Natural killer cell (primary cell): ENCODE results near the gene COQ8A. TPM values are rescaled to one million over a fixed set of nuclear protein-coding genes. Genes with fewer than 3 reads are reported as not detected.

Experiments used
- ATAC-seq, 3 donors: fragments of 150-1000 bp in 2 of 3; fragments of 200-7000 bp in 1 of 3; cut with Tn5 transposase; 1 replicate in 1 of 3; 2 replicates in 2 of 3; pipeline ENCODE4 v1.10.0; 2021; ENCODE audit warnings: mild to moderate bottlenecking in 2 of 3, moderate library complexity in 2 of 3
- DNase-seq, 2 donors: peaks; one replicate each; pipeline versions ENCODE4 v3.0.0 to v3.0.0-alpha.2; 2013 to 2021; ENCODE audit warnings: mixed read lengths in 1 of 2
- H3K27ac ChIP-seq: one replicate; pipeline ENCODE4 v1.5.1; 2013; ENCODE audit warnings: mild to moderate bottlenecking, low read length
- H3K27me3 ChIP-seq: one replicate; pipeline ENCODE4 v1.6.1; 2013; ENCODE audit warnings: low read length; ENCODE audit not compliant: control insufficient read depth, insufficient read depth
- H3K36me3 ChIP-seq: one replicate; pipeline ENCODE4 v1.6.1; 2013; ENCODE audit warnings: low read length; ENCODE audit not compliant: control insufficient read depth, insufficient read depth
- H3K4me1 ChIP-seq: one replicate; pipeline ENCODE4 v1.6.1; 2013; ENCODE audit warnings: low read length; ENCODE audit not compliant: control insufficient read depth, insufficient read depth
- H3K4me3 ChIP-seq: one replicate; pipeline ENCODE4 v1.5.1; 2013; ENCODE audit warnings: low read length
- H3K9me3 ChIP-seq: one replicate; pipeline ENCODE4 v1.6.1; 2013; ENCODE audit warnings: low read length; ENCODE audit not compliant: control insufficient read depth, insufficient read depth
- H3K27ac Mint-ChIP-seq, 2 donors: one replicate each; pipeline ENCODE4 v1.8.0; 2022; ENCODE audit warnings: mild to moderate bottlenecking in 2 of 2, mixed read lengths in 2 of 2, moderate library complexity in 1 of 2
- H3K27me3 Mint-ChIP-seq, 2 donors: one replicate each; pipeline ENCODE4 v1.8.0; 2022; ENCODE audit warnings: low read depth in 2 of 2, mixed read lengths in 2 of 2
- H3K36me3 Mint-ChIP-seq: one replicate; pipeline ENCODE4 v1.8.0; 2022; ENCODE audit warnings: mixed read lengths
- H3K4me1 Mint-ChIP-seq, 2 donors: one replicate each; pipeline ENCODE4 v1.8.0; 2022; ENCODE audit warnings: mixed read lengths in 2 of 2
- H3K4me3 Mint-ChIP-seq: one replicate; pipeline ENCODE4 v1.8.0; 2022; ENCODE audit warnings: mild to moderate bottlenecking, moderate library complexity, mixed read lengths
- H3K9me3 Mint-ChIP-seq, 2 donors: one replicate each; pipeline ENCODE4 v1.8.0; 2022; ENCODE audit warnings: mixed read lengths in 2 of 2
- WGBS: methylation state at CpG from one replicate; pipeline ENCODE4 v1.1.7; 2013; ENCODE audit warnings: missing lambda C conversion rate; ENCODE audit not compliant: insufficient coverage; 5-methylcytosine and 5-hydroxymethylcytosine counted together
- intact Hi-C: fragments of 100-400 bp; cut with micrococcal nuclease; formaldehyde crosslinking; loops from one replicate; pipeline ENCODE4 v1.14.2; 2022
- total RNA-seq, 4 donors: library from RNA; stranded (reverse); fragments of 120-200 nt in 1 of 4; gene quantifications; one replicate each; pipeline versions ENCODE4 v1.2.3 to v1.2.4, GENCODE V29; 2013 to 2022
- TF ChIP-seq, protein P1 (sequence below): fragments of 200-600 bp; IDR thresholded peaks from one replicate; pipeline ENCODE4 v1.8.0; 2022; ENCODE audit warnings: antibody characterized with exemption

COQ8A gene
- total RNA-seq, 3 donors from 2014 or later (not counting 1 experiment from before 2014, with no cell fraction given) = 42.9 to 59.7 (median 56.2) TPM

DNA sequence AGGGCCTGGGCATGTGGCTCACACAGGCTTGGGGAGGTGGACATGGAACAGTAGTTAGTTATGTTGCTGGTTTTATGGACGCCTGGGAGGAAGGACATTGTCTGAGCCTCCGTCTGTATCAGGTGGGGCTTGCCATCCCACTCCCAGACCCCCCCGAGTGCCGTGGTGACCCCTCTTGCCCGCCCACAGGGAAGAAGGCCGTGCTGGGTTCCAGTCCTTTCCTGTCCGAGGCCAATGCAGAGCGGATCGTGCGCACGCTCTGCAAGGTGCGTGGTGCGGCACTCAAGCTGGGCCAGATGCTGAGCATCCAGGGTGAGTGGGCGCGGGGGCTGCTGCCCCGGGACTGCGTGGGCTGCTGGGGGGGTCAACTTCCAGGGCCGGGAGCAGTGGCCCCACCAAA, 41.7 kb downstream of the COQ8A start:
- Mint-ChIP-seq H3K36me3 (no peaks in the 10 kb centered on the region), H3K4me1 (no peaks in the 10 kb centered on the region), H3K4me3 (no peak overlapping the region), H3K9me3 (no peaks in the 10 kb centered on the region), H3K27me3 (no peaks in the 10 kb centered on the region), H3K27ac (no peak overlapping the region)
- Histone ChIP-seq H3K4me3 (no peak overlapping the region), H3K4me1 (no peaks in the 10 kb centered on the region), H3K27ac (no peak overlapping the region), H3K27me3 (no peaks in the 10 kb centered on the region), H3K9me3 (no peaks in the 10 kb centered on the region), H3K36me3 (peaks cover 34% of the 10 kb centered on the region)
- ATAC-seq (no peak), DNase-seq (no peak)
- intact Hi-C loops = no loop called here
- WGBS = 96% methylated on average over 18 of the region's 18 CpGs
- TF ChIP-seq, protein P1, sequence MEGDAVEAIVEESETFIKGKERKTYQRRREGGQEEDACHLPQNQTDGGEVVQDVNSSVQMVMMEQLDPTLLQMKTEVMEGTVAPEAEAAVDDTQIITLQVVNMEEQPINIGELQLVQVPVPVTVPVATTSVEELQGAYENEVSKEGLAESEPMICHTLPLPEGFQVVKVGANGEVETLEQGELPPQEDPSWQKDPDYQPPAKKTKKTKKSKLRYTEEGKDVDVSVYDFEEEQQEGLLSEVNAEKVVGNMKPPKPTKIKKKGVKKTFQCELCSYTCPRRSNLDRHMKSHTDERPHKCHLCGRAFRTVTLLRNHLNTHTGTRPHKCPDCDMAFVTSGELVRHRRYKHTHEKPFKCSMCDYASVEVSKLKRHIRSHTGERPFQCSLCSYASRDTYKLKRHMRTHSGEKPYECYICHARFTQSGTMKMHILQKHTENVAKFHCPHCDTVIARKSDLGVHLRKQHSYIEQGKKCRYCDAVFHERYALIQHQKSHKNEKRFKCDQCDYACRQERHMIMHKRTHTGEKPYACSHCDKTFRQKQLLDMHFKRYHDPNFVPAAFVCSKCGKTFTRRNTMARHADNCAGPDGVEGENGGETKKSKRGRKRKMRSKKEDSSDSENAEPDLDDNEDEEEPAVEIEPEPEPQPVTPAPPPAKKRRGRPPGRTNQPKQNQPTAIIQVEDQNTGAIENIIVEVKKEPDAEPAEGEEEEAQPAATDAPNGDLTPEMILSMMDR = no peak

DNA sequence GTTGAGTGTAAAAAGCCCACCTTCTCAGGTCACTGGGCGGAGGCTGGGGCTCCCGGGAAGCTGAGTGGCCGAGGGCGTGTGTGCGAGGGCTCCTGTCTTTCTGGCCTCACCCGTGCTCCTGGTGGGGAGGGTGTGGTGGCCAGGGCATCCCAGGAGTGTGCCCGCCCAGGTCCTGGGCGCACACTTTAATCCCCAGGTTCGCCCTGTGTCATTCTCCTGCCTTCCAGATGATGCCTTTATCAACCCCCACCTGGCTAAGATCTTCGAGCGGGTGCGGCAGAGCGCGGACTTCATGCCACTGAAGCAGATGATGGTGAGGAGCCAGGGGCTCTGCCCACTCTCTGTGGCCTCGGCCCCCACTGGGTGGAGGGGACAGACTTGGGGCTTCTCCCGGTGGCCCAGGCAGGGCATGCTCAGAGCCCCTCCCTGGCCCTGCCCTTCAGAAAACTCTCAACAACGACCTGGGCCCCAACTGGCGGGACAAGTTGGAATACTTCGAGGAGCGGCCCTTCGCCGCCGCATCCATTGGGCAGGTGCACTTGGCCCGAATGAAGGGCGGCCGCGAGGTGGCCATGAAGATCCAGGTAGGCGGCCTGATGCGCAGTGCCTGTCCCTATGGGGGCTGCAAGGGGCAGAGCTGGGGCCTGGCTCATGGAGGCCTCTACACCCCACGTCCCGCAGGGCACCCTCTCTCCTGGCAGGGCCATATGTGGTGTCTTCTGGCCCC, 42.5 kb downstream of the COQ8A start:
- H3K4me3 Mint-ChIP-seq = no peak overlapping the region
- H3K36me3 Mint-ChIP-seq = no peaks in the 10 kb centered on the region
- peaks cover 34% of the 10 kb centered on the region for H3K36me3 ChIP-seq
- TF ChIP-seq, protein P1 = no peak
- intact Hi-C loops = no loop called here
- no peaks in the 10 kb centered on the region for H3K4me1 Mint-ChIP-seq
- no peaks in the 10 kb centered on the region for H3K27me3 ChIP-seq
- H3K9me3 Mint-ChIP-seq = no peaks in the 10 kb centered on the region
- H3K4me3 ChIP-seq = no peak overlapping the region
- no peaks in the 10 kb centered on the region for H3K9me3 ChIP-seq
- no peaks in the 10 kb centered on the region for H3K27me3 Mint-ChIP-seq
- H3K27ac ChIP-seq = no peak overlapping the region
- DNase-seq = no peak
- H3K4me1 ChIP-seq = no peaks in the 10 kb centered on the region
- no peak for ATAC-seq
- H3K27ac Mint-ChIP-seq = no peak overlapping the region
- WGBS = 94% methylated on average over 31 of the region's 31 CpGs

DNA sequence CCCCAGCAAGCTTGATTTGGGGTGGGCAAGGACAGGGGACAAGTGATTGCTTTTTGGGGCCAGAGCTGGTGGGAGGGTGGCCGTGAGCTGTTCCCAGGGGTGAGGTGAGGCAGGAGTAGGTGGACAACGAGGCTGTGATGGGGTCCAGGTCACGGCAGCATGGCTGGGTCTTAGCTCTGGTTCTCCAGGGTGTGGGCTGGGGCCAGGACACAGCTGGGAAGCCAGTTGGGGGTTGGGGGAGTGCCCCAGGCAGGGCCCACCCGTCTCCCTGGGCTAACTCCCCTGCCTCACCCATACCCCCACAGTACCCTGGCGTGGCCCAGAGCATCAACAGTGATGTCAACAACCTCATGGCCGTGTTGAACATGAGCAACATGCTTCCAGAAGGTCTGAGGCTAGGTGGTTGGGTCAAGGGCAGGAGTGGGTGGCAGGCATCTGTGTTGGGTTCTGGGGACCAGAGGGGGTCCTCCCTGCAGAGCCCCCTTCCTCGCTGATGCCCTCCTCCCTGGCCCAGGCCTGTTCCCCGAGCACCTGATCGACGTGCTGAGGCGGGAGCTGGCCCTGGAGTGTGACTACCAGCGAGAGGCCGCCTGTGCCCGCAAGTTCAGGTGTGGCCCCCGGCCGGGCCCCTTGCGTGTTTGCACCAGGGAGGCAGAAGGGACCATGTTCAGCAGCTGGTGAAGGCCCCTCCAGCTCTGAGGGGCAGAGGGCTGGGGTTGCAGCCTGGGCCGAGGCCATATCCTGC, 43.3 kb downstream of the COQ8A start:
- intact Hi-C loops = no loop called here
- H3K36me3 Mint-ChIP-seq = no peaks in the 10 kb centered on the region
- H3K27me3 Mint-ChIP-seq = no peaks in the 10 kb centered on the region
- Histone ChIP-seq H3K27me3 (no peaks in the 10 kb centered on the region), H3K36me3 (peaks cover 36% of the 10 kb centered on the region), H3K27ac (no peak overlapping the region), H3K4me3 (no peak overlapping the region), H3K9me3 (no peaks in the 10 kb centered on the region), H3K4me1 (no peaks in the 10 kb centered on the region)
- TF ChIP-seq, protein P1 = no peak
- no peaks in the 10 kb centered on the region for H3K4me1 Mint-ChIP-seq
- ATAC-seq (no peak), DNase-seq (no peak)
- H3K27ac Mint-ChIP-seq = no peak overlapping the region
- H3K4me3 Mint-ChIP-seq = no peak overlapping the region
- 97% methylated on average over 16 of the region's 18 CpGs for WGBS
- H3K9me3 Mint-ChIP-seq = no peaks in the 10 kb centered on the region
